DOHH2 (cell line): ENCODE results near the gene HOXD9.

Experiments used
- H3F3A ChIP-seq: fragments of 200-600 bp; sonication (generic), shearing (Covaris generic); 2 replicates; pipeline ENCODE4 v1.6.0; 2016; ENCODE audit warnings: antibody characterized with exemption, mild to moderate bottlenecking; ENCODE audit not compliant: control insufficient read depth, insufficient read depth
- H3K27ac ChIP-seq: fragments of 200-600 bp; sonication (generic); 2 replicates; pipeline ENCODE4 v1.5.1; 2014; ENCODE audit warnings: low read depth, mild to moderate bottlenecking, low read length, moderate library complexity
- H3K27me3 ChIP-seq: fragments of 200-600 bp; sonication (generic); 2 replicates; pipeline ENCODE4 v1.6.1; 2014; ENCODE audit warnings: mild to moderate bottlenecking, low read length, mixed read lengths; ENCODE audit not compliant: control insufficient read depth
- H3K36me3 ChIP-seq: fragments of 200-600 bp; sonication (generic); 2 replicates; pipeline ENCODE4 v1.6.1; 2014; ENCODE audit warnings: mild to moderate bottlenecking, low read length, moderate library complexity, mixed read lengths; ENCODE audit not compliant: control insufficient read depth
- H3K4me1 ChIP-seq: fragments of 200-600 bp; sonication (generic); 2 replicates; pipeline ENCODE4 v1.6.1; 2014; ENCODE audit warnings: mild to moderate bottlenecking, low read length, mixed read lengths; ENCODE audit not compliant: control insufficient read depth
- H3K4me2 ChIP-seq: fragments of 200-600 bp; sonication (generic); 2 replicates; pipeline ENCODE4 v1.6.0; 2014; ENCODE audit warnings: mild to moderate bottlenecking, low read length, moderate library complexity
- H3K4me3 ChIP-seq: fragments of 200-600 bp; sonication (generic); 2 replicates; pipeline ENCODE4 v1.5.1; 2014; ENCODE audit warnings: mild to moderate bottlenecking, low read length, mixed read lengths
- H3K79me2 ChIP-seq: fragments of 200-600 bp; sonication (generic); 2 replicates; pipeline ENCODE4 v1.6.1; 2014; ENCODE audit warnings: mild to moderate bottlenecking, low read length, mixed read lengths; ENCODE audit not compliant: control insufficient read depth
- H3K9me2 ChIP-seq: fragments of 200-600 bp; sonication (generic); replicated peaks from 2 replicates; pipeline ENCODE4 v1.6.1; 2014; ENCODE audit warnings: mild to moderate bottlenecking, low read length, mixed read lengths; ENCODE audit not compliant: control insufficient read depth
- H3K9me3 ChIP-seq: fragments of 200-600 bp; sonication (generic); 2 replicates; pipeline ENCODE4 v1.6.1; 2014; ENCODE audit warnings: antibody characterized with exemption, low read length, mixed read lengths; ENCODE audit not compliant: control insufficient read depth, insufficient read depth
- H4K20me1 ChIP-seq: fragments of 200-600 bp; sonication (generic); 2 replicates; pipeline ENCODE4 v1.6.0; 2014; ENCODE audit warnings: low read depth, mild to moderate bottlenecking, antibody characterized with exemption, low read length, moderate library complexity; ENCODE audit not compliant: control insufficient read depth, insufficient read depth
- CTCF ChIP-seq: fragments of 200-600 bp; sonication (generic); IDR thresholded peaks from one replicate; pipeline ENCODE4 v1.5.1; 2014; ENCODE audit warnings: antibody characterized with exemption, mild to moderate bottlenecking, low read depth, low read length; ENCODE audit not compliant: poor library complexity, severe bottlenecking
- EZH2phosphoT487 ChIP-seq: fragments of 200-600 bp; sonication (generic); IDR thresholded peaks from 2 replicates; pipeline ENCODE4 v1.6.1; 2017; ENCODE audit warnings: borderline replicate concordance, mild to moderate bottlenecking, antibody characterized with exemption, low read length, moderate library complexity, mixed read lengths

HOXD9 gene

GRCh38 chr2:176091329-176092258 lies 30.9 kb upstream of the HOXD9 start:
- no peaks in the 10 kb centered on the region for H3K9me3 ChIP-seq
- no peaks in the 10 kb centered on the region for H3F3A ChIP-seq
- H3K36me3 ChIP-seq = no peaks in the 10 kb centered on the region
- H3K79me2 ChIP-seq = no peaks in the 10 kb centered on the region
- H3K4me1 ChIP-seq = peaks cover 2% of the 10 kb centered on the region
- no peak overlapping the region for H3K4me2 ChIP-seq
- no peak overlapping the region for H3K27ac ChIP-seq
- no peaks in the 10 kb centered on the region for H4K20me1 ChIP-seq
- H3K9me2 ChIP-seq = no peaks in the 10 kb centered on the region
- peaks cover 49% of the 10 kb centered on the region for H3K27me3 ChIP-seq
- H3K4me3 ChIP-seq = no peak overlapping the region
- TF ChIP-seq CTCF = no peak
- no peak for TF ChIP-seq EZH2phosphoT487

- Histone ChIP-seq H3K79me2 (no peaks in the 10 kb centered on the region), H3K9me2 (no peaks in the 10 kb centered on the region), H3K4me3 (no peak within 1 kb of the TSS), H3K27ac (no peak within 1 kb of the TSS), H3K36me3 (no peaks in the 10 kb centered on the region), H3F3A (no peaks in the 10 kb centered on the region), H3K4me1 (peaks cover 11% of the 10 kb centered on the region), H3K9me3 (no peaks in the 10 kb centered on the region), H4K20me1 (no peaks in the 10 kb centered on the region), H3K4me2 (no peak within 1 kb of the TSS), H3K27me3 (peaks cover 55% of the 10 kb centered on the region)
- no peak for TF ChIP-seq EZH2phosphoT487
- TF ChIP-seq CTCF = no peak
Observed at GRCh38 chr2:176092270-176093144, 30.0 kb upstream of the HOXD9 start, which contains the start of gene HOXD13. Gene HOXD13, plus strand, starts transcription at chr2:176092721. Its CDS starts 170 bp downstream, at chr2:176092891.

DNA sequence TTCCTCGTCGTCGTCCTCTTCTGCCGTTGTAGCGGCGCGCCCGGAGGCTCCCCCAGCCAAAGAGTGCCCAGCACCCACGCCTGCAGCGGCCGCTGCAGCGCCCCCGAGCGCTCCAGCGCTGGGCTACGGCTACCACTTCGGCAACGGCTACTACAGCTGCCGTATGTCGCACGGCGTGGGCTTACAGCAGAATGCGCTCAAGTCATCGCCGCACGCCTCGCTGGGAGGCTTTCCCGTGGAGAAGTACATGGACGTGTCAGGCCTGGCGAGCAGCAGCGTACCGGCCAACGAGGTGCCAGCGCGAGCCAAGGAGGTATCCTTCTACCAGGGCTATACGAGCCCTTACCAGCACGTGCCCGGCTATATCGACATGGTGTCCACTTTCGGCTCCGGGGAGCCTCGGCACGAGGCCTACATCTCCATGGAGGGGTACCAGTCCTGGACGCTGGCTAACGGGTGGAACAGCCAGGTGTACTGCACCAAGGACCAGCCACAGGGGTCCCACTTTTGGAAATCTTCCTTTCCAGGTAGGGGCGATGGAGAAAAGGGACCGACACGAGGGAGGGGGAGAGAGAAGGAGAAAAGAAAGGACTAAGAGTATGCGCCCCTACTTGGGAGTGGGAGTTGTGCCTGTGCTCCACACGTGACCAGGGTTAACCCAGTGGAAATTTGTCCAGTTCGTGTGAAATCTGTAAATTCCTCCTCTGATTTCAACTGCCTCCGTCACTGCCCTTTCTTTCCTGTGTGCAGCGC lies 29.2 kb upstream of the HOXD9 start:
- Histone ChIP-seq H3F3A (no peaks in the 10 kb centered on the region), H4K20me1 (no peaks in the 10 kb centered on the region), H3K4me1 (peaks cover 11% of the 10 kb centered on the region), H3K27ac (no peak overlapping the region), H3K79me2 (no peaks in the 10 kb centered on the region), H3K9me3 (no peaks in the 10 kb centered on the region), H3K36me3 (no peaks in the 10 kb centered on the region), H3K4me2 (no peak overlapping the region), H3K4me3 (no peak overlapping the region), H3K27me3 (peaks cover 55% of the 10 kb centered on the region), H3K9me2 (no peaks in the 10 kb centered on the region)
- 0 out of 2 replicates have a peak, but pooled peaks have one; percentile 39 for TF ChIP-seq EZH2phosphoT487
- no peak for TF ChIP-seq CTCF
